EH (cell line): Measurements from ENCODE around the gene PRSS53.
A peak's percentile ranks its signal among the peaks of the same experiment; 100 is the strongest.

Experiments
- DNase-seq: peaks from one replicate; pipeline ENCODE4 v3.0.0-alpha.2; 2015; ENCODE audit warnings: low read depth

PRSS53 gene

GRCh38 chr16:31042866-31043265 is 45.9 kb downstream of the PRSS53 start:
- no peak for DNase-seq

DNA sequence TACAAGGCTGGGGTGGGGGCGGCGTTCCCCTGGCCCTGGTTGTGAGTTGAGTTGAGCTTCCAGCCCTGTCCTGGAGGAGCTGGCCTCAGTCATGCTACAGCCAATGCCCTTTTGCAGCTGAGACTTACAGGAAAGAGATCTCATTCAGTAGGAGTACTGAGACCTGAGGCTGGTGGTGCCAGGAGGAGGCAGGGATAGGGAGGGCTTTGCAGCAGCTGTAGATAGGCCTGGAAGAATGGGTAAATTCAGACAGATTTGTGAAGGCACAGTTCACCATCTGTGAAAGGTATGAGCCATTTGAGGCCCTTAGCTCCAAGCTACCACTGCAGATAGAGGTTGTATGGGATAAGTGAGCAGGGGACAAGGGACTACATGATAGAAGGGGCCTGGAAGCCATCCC is 49.8 kb downstream of the PRSS53 start:
- DNase-seq, result no peak

DNA sequence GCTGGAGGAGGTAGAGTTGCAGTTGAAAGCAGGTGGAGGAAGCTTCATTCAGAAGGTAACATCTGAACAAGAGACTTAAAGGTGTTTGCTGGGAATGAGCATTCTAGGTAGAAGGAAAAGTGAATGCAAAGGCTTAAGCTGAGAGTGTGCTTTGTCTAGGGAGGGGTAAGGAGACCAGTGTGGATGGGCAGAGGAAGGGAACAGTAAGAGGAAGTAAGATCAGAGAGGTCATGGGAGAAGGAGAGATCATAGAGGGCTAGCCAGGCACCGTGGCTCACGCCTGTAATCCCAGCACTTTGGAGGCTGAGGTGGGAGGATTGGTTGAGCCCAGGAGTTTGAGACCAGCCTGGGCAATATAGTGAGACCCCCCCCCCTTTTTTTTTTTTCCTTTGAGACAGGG is 52.1 kb downstream of the PRSS53 start:
- no peak for DNase-seq

DNA sequence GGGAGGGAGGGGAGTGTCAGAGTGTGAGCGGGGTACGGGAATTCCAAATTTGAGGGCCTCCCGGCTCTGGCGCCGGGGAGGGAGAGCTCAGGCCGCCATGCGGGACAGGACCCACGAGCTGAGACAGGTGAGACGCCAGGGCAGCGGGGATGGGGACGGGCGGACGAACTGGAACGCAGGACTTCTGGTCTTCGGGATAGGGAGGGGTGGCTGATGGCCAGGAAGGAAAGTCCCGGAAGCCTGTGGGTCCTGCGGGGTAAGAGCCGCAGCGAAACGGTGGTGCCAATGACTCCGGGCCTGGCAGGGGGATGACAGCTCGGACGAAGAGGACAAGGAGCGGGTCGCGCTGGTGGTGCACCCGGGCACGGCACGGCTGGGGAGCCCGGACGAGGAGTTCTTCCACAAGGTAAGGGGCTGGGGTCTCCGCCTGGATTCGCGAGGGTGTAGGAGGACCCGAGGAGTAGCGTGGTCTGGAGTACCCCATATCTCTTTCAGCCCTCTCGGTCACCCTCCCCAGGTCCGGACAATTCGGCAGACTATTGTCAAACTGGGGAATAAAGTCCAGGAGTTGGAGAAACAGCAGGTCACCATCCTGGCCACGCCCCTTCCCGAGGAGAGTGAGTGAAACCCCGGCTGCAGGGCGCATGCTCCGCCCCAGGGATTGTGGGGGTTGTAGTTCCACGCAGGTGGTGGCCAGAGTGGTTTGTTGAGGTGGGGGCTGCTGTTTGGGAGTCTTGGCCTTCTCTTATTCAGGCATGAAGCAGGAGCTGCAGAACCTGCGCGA is 54.8 kb downstream of the PRSS53 start:
- DNase-seq, result peak; percentile 87
